ENCODE measurements around the gene ADSS1. TPM values are rescaled to one million over a fixed set of nuclear protein-coding genes. Genes with fewer than 3 reads are reported as not detected.

ADSS1 gene
- total RNA-seq, 1 experiment from 2014 or later, result 10.0 TPM

- TF ChIP-seq NR2C2 (CRISPR knock-in tag; IDR thresholded peaks at IDR 0.05) (no peak), FOXK1 (CRISPR knock-in tag; IDR thresholded peaks at IDR 0.05) (0 out of 2 replicates have a peak, but pooled peaks have one; percentile 23)
- peaks cover 28% of the 10 kb centered on the region for H3K36me3 Mint-ChIP-seq
- H3K4me1 Mint-ChIP-seq, result peaks cover 11% of the 10 kb centered on the region
- H3K27me3 Mint-ChIP-seq (ENCODE audit: low read depth), result peaks cover 14% of the 10 kb centered on the region
- no peak overlapping the region; the same call in 1 of the 2 replicates for H3K27ac Mint-ChIP-seq
- ATAC-seq (no peak), DNase-seq (ENCODE audit: low spot score) (no peak)
- peaks cover 22% of the 10 kb centered on the region for H3K9me3 Mint-ChIP-seq
- peak overlapping the region; percentile 95 for H3K4me3 Mint-ChIP-seq
- ChIA-PET POLR2A (interaction anchor here (1.0 to 2.1 kb wide), 5 partner anchors 16 to 73 kb away, joined by 3 to 10 read pairs (median 4); partner anchors contain the start of gene ZBTB42), CTCF (interaction anchor here (0.6 to 3.4 kb wide), 23 partner anchors 10 to 218 kb away, joined by 3 to 62 read pairs (median 5); no protein-coding TSS in a partner anchor)
Measured at GRCh38 chr14:104752423-104752734, 28.4 kb downstream of the ADSS1 start.

DNA sequence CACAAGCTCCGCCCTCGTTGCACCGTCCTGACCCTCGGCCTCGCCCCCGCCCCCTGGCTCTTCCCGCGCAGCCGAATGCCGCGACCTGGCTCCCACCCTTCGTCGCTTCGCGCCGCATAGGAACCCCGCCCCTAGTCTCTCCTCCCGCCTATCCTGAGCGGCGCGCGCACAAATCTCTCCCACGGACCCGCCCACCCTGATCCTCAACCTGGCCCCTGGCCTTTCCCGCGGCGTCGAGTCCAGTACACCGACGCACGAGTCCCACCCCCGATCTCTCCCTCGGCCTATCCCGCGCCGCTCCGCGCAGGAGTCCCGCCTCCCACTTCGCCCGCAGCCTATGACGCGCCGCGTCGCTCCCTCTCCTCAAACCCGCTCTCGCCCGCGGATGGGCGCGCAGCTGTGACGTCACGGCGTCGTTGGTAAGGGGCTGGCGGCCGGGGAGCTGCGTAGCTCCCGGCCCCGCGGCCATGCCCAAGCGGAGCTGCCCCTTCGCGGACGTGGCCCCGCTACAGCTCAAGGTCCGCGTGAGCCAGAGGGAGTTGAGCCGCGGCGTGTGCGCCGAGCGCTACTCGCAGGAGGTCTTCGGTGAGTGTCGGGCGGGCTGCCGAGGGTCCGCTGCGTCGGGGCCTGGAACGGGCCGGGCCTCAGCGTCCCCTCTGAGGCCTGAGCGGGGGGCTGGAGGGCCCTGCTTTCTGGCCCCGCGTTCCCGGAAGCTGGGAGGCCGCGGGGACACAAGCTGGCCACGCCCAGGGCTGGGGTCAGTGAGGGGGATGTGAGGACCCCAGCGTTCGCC is 28.9 kb downstream of the ADSS1 start, which contains the start of gene SIVA1:
TSS of gene SIVA1 (plus strand) at position 413 of the 793 bp plus-strand sequence. CDS start at position 468, 55 bp downstream.
- H3K4me1 Mint-ChIP-seq, result peaks cover 11% of the 10 kb centered on the region
- peaks cover 31% of the 10 kb centered on the region for H3K36me3 Mint-ChIP-seq
- ATAC-seq (peak; percentile 95), DNase-seq (ENCODE audit: low spot score) (peak; percentile 100)
- peaks cover 14% of the 10 kb centered on the region for H3K27me3 Mint-ChIP-seq (ENCODE audit: low read depth)
- peak within 1 kb of the TSS; percentile 95 for H3K4me3 Mint-ChIP-seq
- ChIA-PET CTCF (interaction anchor here (0.6 to 3.4 kb wide), 23 partner anchors 10 to 217 kb away, joined by 3 to 62 read pairs (median 5); no protein-coding TSS in a partner anchor), POLR2A (interaction anchor here (1.0 to 2.1 kb wide), 5 partner anchors 16 to 73 kb away, joined by 3 to 10 read pairs (median 4); partner anchors contain the start of gene ZBTB42)
- H3K9me3 Mint-ChIP-seq, result peaks cover 22% of the 10 kb centered on the region
- peak within 1 kb of the TSS; percentile 77 for H3K27ac Mint-ChIP-seq
- TF ChIP-seq, protein P1, sequence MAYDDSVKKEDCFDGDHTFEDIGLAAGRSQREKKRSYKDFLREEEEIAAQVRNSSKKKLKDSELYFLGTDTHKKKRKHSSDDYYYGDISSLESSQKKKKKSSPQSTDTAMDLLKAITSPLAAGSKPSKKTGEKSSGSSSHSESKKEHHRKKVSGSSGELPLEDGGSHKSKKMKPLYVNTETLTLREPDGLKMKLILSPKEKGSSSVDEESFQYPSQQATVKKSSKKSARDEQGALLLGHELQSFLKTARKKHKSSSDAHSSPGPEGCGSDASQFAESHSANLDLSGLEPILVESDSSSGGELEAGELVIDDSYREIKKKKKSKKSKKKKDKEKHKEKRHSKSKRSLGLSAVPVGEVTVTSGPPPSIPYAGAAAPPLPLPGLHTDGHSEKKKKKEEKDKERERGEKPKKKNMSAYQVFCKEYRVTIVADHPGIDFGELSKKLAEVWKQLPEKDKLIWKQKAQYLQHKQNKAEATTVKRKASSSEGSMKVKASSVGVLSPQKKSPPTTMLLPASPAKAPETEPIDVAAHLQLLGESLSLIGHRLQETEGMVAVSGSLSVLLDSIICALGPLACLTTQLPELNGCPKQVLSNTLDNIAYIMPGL (CRISPR knock-in tag; IDR thresholded peaks at IDR 0.05), result peak; percentile 53; the same call in 1 of the 2 replicates
- TF ChIP-seq EMX1 (CRISPR knock-in tag; IDR thresholded peaks at IDR 0.05), result no peak
- TF ChIP-seq, protein P2, sequence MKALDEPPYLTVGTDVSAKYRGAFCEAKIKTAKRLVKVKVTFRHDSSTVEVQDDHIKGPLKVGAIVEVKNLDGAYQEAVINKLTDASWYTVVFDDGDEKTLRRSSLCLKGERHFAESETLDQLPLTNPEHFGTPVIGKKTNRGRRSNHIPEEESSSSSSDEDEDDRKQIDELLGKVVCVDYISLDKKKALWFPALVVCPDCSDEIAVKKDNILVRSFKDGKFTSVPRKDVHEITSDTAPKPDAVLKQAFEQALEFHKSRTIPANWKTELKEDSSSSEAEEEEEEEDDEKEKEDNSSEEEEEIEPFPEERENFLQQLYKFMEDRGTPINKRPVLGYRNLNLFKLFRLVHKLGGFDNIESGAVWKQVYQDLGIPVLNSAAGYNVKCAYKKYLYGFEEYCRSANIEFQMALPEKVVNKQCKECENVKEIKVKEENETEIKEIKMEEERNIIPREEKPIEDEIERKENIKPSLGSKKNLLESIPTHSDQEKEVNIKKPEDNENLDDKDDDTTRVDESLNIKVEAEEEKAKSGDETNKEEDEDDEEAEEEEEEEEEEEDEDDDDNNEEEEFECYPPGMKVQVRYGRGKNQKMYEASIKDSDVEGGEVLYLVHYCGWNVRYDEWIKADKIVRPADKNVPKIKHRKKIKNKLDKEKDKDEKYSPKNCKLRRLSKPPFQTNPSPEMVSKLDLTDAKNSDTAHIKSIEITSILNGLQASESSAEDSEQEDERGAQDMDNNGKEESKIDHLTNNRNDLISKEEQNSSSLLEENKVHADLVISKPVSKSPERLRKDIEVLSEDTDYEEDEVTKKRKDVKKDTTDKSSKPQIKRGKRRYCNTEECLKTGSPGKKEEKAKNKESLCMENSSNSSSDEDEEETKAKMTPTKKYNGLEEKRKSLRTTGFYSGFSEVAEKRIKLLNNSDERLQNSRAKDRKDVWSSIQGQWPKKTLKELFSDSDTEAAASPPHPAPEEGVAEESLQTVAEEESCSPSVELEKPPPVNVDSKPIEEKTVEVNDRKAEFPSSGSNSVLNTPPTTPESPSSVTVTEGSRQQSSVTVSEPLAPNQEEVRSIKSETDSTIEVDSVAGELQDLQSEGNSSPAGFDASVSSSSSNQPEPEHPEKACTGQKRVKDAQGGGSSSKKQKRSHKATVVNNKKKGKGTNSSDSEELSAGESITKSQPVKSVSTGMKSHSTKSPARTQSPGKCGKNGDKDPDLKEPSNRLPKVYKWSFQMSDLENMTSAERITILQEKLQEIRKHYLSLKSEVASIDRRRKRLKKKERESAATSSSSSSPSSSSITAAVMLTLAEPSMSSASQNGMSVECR (CRISPR knock-in tag; IDR thresholded peaks at IDR 0.05; ENCODE audit: borderline replicate concordance), result peak; percentile 70
- peak; percentile 40 for TF ChIP-seq GABPB1 (CRISPR knock-in tag; IDR thresholded peaks at IDR 0.05)
- TF ChIP-seq, protein P3, sequence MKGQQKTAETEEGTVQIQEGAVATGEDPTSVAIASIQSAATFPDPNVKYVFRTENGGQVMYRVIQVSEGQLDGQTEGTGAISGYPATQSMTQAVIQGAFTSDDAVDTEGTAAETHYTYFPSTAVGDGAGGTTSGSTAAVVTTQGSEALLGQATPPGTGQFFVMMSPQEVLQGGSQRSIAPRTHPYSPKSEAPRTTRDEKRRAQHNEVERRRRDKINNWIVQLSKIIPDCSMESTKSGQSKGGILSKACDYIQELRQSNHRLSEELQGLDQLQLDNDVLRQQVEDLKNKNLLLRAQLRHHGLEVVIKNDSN (CRISPR knock-in tag; IDR thresholded peaks at IDR 0.05), result 0 out of 2 replicates have a peak, but pooled peaks have one; percentile 6
- no peak; the same call in 1 of the 2 replicates for TF ChIP-seq KAT7 (CRISPR knock-in tag; IDR thresholded peaks at IDR 0.05; ENCODE audit: borderline replicate concordance)
- no peak for TF ChIP-seq ZNF423 (CRISPR knock-in tag; IDR thresholded peaks at IDR 0.05)
- TF ChIP-seq, protein P4, sequence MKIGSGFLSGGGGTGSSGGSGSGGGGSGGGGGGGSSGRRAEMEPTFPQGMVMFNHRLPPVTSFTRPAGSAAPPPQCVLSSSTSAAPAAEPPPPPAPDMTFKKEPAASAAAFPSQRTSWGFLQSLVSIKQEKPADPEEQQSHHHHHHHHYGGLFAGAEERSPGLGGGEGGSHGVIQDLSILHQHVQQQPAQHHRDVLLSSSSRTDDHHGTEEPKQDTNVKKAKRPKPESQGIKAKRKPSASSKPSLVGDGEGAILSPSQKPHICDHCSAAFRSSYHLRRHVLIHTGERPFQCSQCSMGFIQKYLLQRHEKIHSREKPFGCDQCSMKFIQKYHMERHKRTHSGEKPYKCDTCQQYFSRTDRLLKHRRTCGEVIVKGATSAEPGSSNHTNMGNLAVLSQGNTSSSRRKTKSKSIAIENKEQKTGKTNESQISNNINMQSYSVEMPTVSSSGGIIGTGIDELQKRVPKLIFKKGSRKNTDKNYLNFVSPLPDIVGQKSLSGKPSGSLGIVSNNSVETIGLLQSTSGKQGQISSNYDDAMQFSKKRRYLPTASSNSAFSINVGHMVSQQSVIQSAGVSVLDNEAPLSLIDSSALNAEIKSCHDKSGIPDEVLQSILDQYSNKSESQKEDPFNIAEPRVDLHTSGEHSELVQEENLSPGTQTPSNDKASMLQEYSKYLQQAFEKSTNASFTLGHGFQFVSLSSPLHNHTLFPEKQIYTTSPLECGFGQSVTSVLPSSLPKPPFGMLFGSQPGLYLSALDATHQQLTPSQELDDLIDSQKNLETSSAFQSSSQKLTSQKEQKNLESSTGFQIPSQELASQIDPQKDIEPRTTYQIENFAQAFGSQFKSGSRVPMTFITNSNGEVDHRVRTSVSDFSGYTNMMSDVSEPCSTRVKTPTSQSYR (CRISPR knock-in tag; IDR thresholded peaks at IDR 0.05), result 0 out of 2 replicates have a peak, but pooled peaks have one; percentile 11
- TF ChIP-seq, protein P5, sequence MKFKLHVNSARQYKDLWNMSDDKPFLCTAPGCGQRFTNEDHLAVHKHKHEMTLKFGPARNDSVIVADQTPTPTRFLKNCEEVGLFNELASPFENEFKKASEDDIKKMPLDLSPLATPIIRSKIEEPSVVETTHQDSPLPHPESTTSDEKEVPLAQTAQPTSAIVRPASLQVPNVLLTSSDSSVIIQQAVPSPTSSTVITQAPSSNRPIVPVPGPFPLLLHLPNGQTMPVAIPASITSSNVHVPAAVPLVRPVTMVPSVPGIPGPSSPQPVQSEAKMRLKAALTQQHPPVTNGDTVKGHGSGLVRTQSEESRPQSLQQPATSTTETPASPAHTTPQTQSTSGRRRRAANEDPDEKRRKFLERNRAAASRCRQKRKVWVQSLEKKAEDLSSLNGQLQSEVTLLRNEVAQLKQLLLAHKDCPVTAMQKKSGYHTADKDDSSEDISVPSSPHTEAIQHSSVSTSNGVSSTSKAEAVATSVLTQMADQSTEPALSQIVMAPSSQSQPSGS (CRISPR knock-in tag; IDR thresholded peaks at IDR 0.05; ENCODE audit: borderline replicate concordance, low read depth), result no peak
- no peak for TF ChIP-seq NR3C1 (CRISPR knock-in tag; conservative IDR thresholded peaks at IDR 0.05; ENCODE audit: low read depth)
- peak; percentile 70; the same call in 1 of the 2 replicates for TF ChIP-seq CREB1 (CRISPR knock-in tag; IDR thresholded peaks at IDR 0.05)
- TF ChIP-seq NFE2L1 (CRISPR knock-in tag; IDR thresholded peaks at IDR 0.05), result peak; percentile 86; the same call in 1 of the 2 replicates
- no peak for TF ChIP-seq SMAD4 (CRISPR knock-in tag; IDR thresholded peaks at IDR 0.05)
- TF ChIP-seq, protein P6, sequence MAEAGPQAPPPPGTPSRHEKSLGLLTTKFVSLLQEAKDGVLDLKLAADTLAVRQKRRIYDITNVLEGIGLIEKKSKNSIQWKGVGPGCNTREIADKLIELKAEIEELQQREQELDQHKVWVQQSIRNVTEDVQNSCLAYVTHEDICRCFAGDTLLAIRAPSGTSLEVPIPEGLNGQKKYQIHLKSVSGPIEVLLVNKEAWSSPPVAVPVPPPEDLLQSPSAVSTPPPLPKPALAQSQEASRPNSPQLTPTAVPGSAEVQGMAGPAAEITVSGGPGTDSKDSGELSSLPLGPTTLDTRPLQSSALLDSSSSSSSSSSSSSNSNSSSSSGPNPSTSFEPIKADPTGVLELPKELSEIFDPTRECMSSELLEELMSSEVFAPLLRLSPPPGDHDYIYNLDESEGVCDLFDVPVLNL (CRISPR knock-in tag; IDR thresholded peaks at IDR 0.05; ENCODE audit: borderline replicate concordance, low read depth), result no peak; the same call in 1 of the 2 replicates
- peak; percentile 40; the same call in 1 of the 2 replicates for TF ChIP-seq ETV6 (CRISPR knock-in tag; IDR thresholded peaks at IDR 0.05)
- 0 out of 2 replicates have a peak, but pooled peaks have one; percentile 29 for TF ChIP-seq ZNF512 (CRISPR knock-in tag; IDR thresholded peaks at IDR 0.05; ENCODE audit: borderline replicate concordance)
